NCI-H2029 (cell line): ENCODE measurements around the gene PTPRN2.
"Not testable (repeated sequence)": the region's sequence is repeated elsewhere in the genome, so short reads cannot be mapped to it uniquely, and the experiment has no call there.

Experiments
- DNase-seq: peaks from one replicate; lab custom pipeline; 2025; lab: John Stamatoyannopoulos, UW

PTPRN2 gene

GRCh38 chr7:158166386-158167340, 421.0 kb downstream of the PTPRN2 start:
- no peak for DNase-seq

GRCh38 chr7:158165711-158166110, 421.9 kb downstream of the PTPRN2 start:
- no peak for DNase-seq

- DNase-seq: no peak
These were observed 423.2 kb downstream of the PTPRN2 start for GRCh38 chr7:158164101-158165095.

- no peak for DNase-seq
These were observed 426.4 kb downstream of the PTPRN2 start for GRCh38 chr7:158161194-158161593.

- DNase-seq: no peak
These were observed 427.4 kb downstream of the PTPRN2 start for GRCh38 chr7:158160199-158160598.

GRCh38 chr7:158157460-158157859, 430.2 kb downstream of the PTPRN2 start:
- no peak for DNase-seq

GRCh38 chr7:158151273-158151672, 436.4 kb downstream of the PTPRN2 start:
- DNase-seq: not testable (repeated sequence)

GRCh38 chr7:158150234-158150633, 437.4 kb downstream of the PTPRN2 start:
- no peak for DNase-seq

- DNase-seq: not testable (repeated sequence)
These were observed 440.2 kb downstream of the PTPRN2 start for GRCh38 chr7:158147431-158147830.

- no peak for DNase-seq
These were observed 442.3 kb downstream of the PTPRN2 start for GRCh38 chr7:158145370-158145769.

GRCh38 chr7:158143196-158144120, 444.2 kb downstream of the PTPRN2 start:
- no peak for DNase-seq

- DNase-seq: no peak
These were observed 445.0 kb downstream of the PTPRN2 start for GRCh38 chr7:158142657-158143056.

GRCh38 chr7:158141806-158142518, 445.7 kb downstream of the PTPRN2 start:
- no peak for DNase-seq

GRCh38 chr7:158141221-158141582, 446.4 kb downstream of the PTPRN2 start:
- DNase-seq: no peak

- DNase-seq: no peak
These were observed 446.9 kb downstream of the PTPRN2 start for GRCh38 chr7:158140538-158141220.

- DNase-seq: no peak
These were observed 448.1 kb downstream of the PTPRN2 start for GRCh38 chr7:158139499-158139898.

GRCh38 chr7:158138329-158138597, 449.4 kb downstream of the PTPRN2 start:
- no peak for DNase-seq

- DNase-seq: no peak
These were observed 449.9 kb downstream of the PTPRN2 start for GRCh38 chr7:158137516-158138328.

GRCh38 chr7:158135931-158136330, 451.7 kb downstream of the PTPRN2 start:
- no peak for DNase-seq

GRCh38 chr7:158134824-158135223, 452.8 kb downstream of the PTPRN2 start:
- no peak for DNase-seq
